WTC11 (cell line): ENCODE results near the gene KNTC1. TPM values are rescaled to one million over a fixed set of nuclear protein-coding genes. Genes with fewer than 3 reads are reported as not detected.

Experiments
- ATAC-seq: fragments of 200-7000 bp; cut with Tn5 transposase; 2 replicates; pipeline ENCODE4 v1.10.0; 2021; ENCODE audit warnings: mild to moderate bottlenecking, moderate library complexity
- CTCF ChIA-PET: fragments of 300-600 bp; sonication (Branson Sonifier 250); formaldehyde crosslinking; loops from one replicate; lab custom pipeline; 2021; ENCODE audit warnings: antibody characterized with exemption; lab: Charles Lee
- POLR2A ChIA-PET: fragments of 350-600 bp; sonication (Branson Sonifier 250); formaldehyde crosslinking; loops from one replicate; lab custom pipeline; 2021; ENCODE audit warnings: antibody characterized with exemption; lab: Charles Lee
- DNase-seq: peaks from one replicate; pipeline ENCODE4 v3.0.0; 2021; ENCODE audit warnings: low spot score
- H3K27ac Mint-ChIP-seq: 2 replicates; pipeline ENCODE4 v1.8.0; 2021; ENCODE audit warnings: mixed read lengths
- H3K27me3 Mint-ChIP-seq: 2 replicates; pipeline ENCODE4 v1.8.0; 2021; ENCODE audit warnings: low read depth, mild to moderate bottlenecking, moderate library complexity, mixed read lengths
- H3K36me3 Mint-ChIP-seq: 2 replicates; pipeline ENCODE4 v1.8.0; 2021; ENCODE audit warnings: mixed read lengths
- H3K4me1 Mint-ChIP-seq: 2 replicates; pipeline ENCODE4 v1.8.0; 2022; ENCODE audit warnings: mixed read lengths
- H3K4me3 Mint-ChIP-seq: 2 replicates; pipeline ENCODE4 v1.8.0; 2021; ENCODE audit warnings: mild to moderate bottlenecking, moderate library complexity, mixed read lengths
- H3K9me3 Mint-ChIP-seq: 2 replicates; pipeline ENCODE4 v1.8.0; 2021; ENCODE audit warnings: mixed read lengths
- ARID4B ChIP-seq: sonication (generic); formaldehyde crosslinking; IDR thresholded peaks from 2 replicates; pipeline ENCODE4 v1.8.0; 2023; ENCODE audit warnings: missing genetic modification reagents, mild to moderate bottlenecking, borderline replicate concordance
- ATF3 ChIP-seq: sonication (generic); formaldehyde crosslinking; conservative IDR thresholded peaks from 2 replicates; pipeline ENCODE4 v1.8.1; 2022; ENCODE audit warnings: mild to moderate bottlenecking, missing genetic modification reagents
- CBFB ChIP-seq: sonication (generic); formaldehyde crosslinking; IDR thresholded peaks from 2 replicates; pipeline ENCODE4 v1.8.1; 2022; ENCODE audit warnings: mild to moderate bottlenecking, low read depth, missing genetic modification reagents
- CREB1 ChIP-seq: sonication (generic); formaldehyde crosslinking; IDR thresholded peaks from 2 replicates; pipeline ENCODE4 v1.8.0; 2023; ENCODE audit warnings: mild to moderate bottlenecking, missing genetic modification reagents
- FOXK1 ChIP-seq: sonication (generic); formaldehyde crosslinking; IDR thresholded peaks from 2 replicates; pipeline ENCODE4 v1.8.0; 2022; ENCODE audit warnings: mild to moderate bottlenecking, moderate library complexity, missing genetic modification reagents
- FOXP4 ChIP-seq: sonication (generic); formaldehyde crosslinking; IDR thresholded peaks from 2 replicates; pipeline ENCODE4 v1.8.0; 2022; ENCODE audit warnings: mild to moderate bottlenecking, missing genetic modification reagents
- JUN ChIP-seq: sonication (generic); formaldehyde crosslinking; IDR thresholded peaks from 2 replicates; pipeline ENCODE4 v1.8.0; 2023; ENCODE audit warnings: mild to moderate bottlenecking, missing genetic modification reagents
- KAT7 ChIP-seq: sonication (generic); formaldehyde crosslinking; IDR thresholded peaks from 2 replicates; pipeline ENCODE4 v1.8.1; 2023; ENCODE audit warnings: missing genetic modification reagents, mild to moderate bottlenecking, borderline replicate concordance
- PRDM15 ChIP-seq: sonication (generic); formaldehyde crosslinking; IDR thresholded peaks from 2 replicates; pipeline ENCODE4 v1.8.0; 2022; ENCODE audit warnings: missing genetic modification reagents
- SOX15 ChIP-seq: fragments of 250-450 bp; sonication (Bioruptor Pico); IDR thresholded peaks from 2 replicates; pipeline ENCODE4 v1.9.0; 2021; ENCODE audit warnings: mild to moderate bottlenecking
- SP1 ChIP-seq: sonication (generic); formaldehyde crosslinking; conservative IDR thresholded peaks from 2 replicates; pipeline ENCODE4 v1.8.1; 2022; ENCODE audit warnings: missing genetic modification reagents
- USF1 ChIP-seq: sonication (generic); formaldehyde crosslinking; IDR thresholded peaks from 2 replicates; pipeline ENCODE4 v1.8.0; 2022; ENCODE audit warnings: mild to moderate bottlenecking, missing genetic modification reagents
- ZMAT4 ChIP-seq: fragments of 250-450 bp; sonication (Bioruptor Pico); IDR thresholded peaks from 2 replicates; pipeline ENCODE4 v1.9.0; 2021; ENCODE audit warnings: mild to moderate bottlenecking
- ZNF317 ChIP-seq: sonication (generic); formaldehyde crosslinking; IDR thresholded peaks from 2 replicates; pipeline ENCODE4 v1.8.1; 2023; ENCODE audit warnings: low read depth, mild to moderate bottlenecking, moderate library complexity, missing genetic modification reagents, borderline replicate concordance
- total RNA-seq: library from RNA; stranded (reverse); gene quantifications from 3 replicates; pipeline ENCODE4 v1.2.3, GENCODE V29; 2021

Gene KNTC1
- total RNA-seq, 1 experiment from 2014 or later, result 85.1 TPM

- TF ChIP-seq CBFB, result no peak
- TF ChIP-seq PRDM15, result no peak
- TF ChIP-seq CREB1 (CRISPR knock-in tag), result no peak
- no peak for TF ChIP-seq ATF3 (CRISPR knock-in tag)
- TF ChIP-seq KAT7 (CRISPR knock-in tag), result no peak
- no peak for TF ChIP-seq ZNF317 (CRISPR knock-in tag)
These were observed 77.9 kb downstream of the KNTC1 start (continued) for GRCh38 chr12:122604993-122605392.

GRCh38 chr12:122609732-122610131 is 82.7 kb downstream of the KNTC1 start:
- TF ChIP-seq USF1 (CRISPR knock-in tag) (no peak), SOX15 (CRISPR knock-in tag) (no peak), ZMAT4 (no peak), FOXP4 (no peak), SP1 (CRISPR knock-in tag) (no peak), ARID4B (CRISPR knock-in tag) (no peak), FOXK1 (CRISPR knock-in tag) (no peak), JUN (CRISPR knock-in tag) (no peak)
- POLR2A ChIA-PET, result no interaction called here

More at GRCh38 chr12:122609732-122610131, 82.7 kb downstream of the KNTC1 start:
- no peaks in the 10 kb centered on the region for H3K4me1 Mint-ChIP-seq
- peaks cover 55% of the 10 kb centered on the region for H3K36me3 Mint-ChIP-seq
- ATAC-seq (no peak), DNase-seq (no peak)
- CTCF ChIA-PET, result interaction anchor here (0.6 to 0.7 kb wide), 2 partner anchors 32 to 138 kb away, joined by 3 read pairs; no protein-coding TSS in a partner anchor
- no peaks in the 10 kb centered on the region for H3K9me3 Mint-ChIP-seq
- no peak overlapping the region for H3K4me3 Mint-ChIP-seq
- H3K27ac Mint-ChIP-seq, result no peak overlapping the region
- H3K27me3 Mint-ChIP-seq, result no peaks in the 10 kb centered on the region
